Activated CD4-positive, alpha-beta T cell treated with anti-CD3 and anti-CD28 coated beads for 36 hours (primary cell): ENCODE measurements around the gene CPXCR1. TPM values are rescaled to one million over a fixed set of nuclear protein-coding genes. Genes with fewer than 3 reads are reported as not detected.
"Not testable (repeated sequence)": the region's sequence is repeated elsewhere in the genome, so short reads cannot be mapped to it uniquely, and the experiment has no call there.

Experiments used
- ATAC-seq: fragments of 200-7000 bp; cut with Tn5 transposase; one replicate; pipeline ENCODE4 v1.10.0; 2021; ENCODE audit warnings: mild to moderate bottlenecking, moderate library complexity
- CTCF ChIA-PET: fragments of 350-600 bp; sonication (Branson Sonifier 250); formaldehyde crosslinking; loops from one replicate; lab custom pipeline; 2021; ENCODE audit warnings: antibody characterized with exemption; lab: Charles Lee
- POLR2A ChIA-PET: fragments of 350-600 bp; sonication (Branson Sonifier 250); formaldehyde crosslinking; loops from one replicate; lab custom pipeline; 2021; ENCODE audit warnings: antibody characterized with exemption, inconsistent platforms; lab: Charles Lee
- DNase-seq: peaks from one replicate; pipeline ENCODE4 v3.0.0-alpha.2; 2020
- H3K27ac Mint-ChIP-seq: one replicate; pipeline ENCODE4 v1.8.0; 2021; ENCODE audit warnings: mixed read lengths
- H3K27me3 Mint-ChIP-seq: one replicate; pipeline ENCODE4 v1.8.0; 2021; ENCODE audit warnings: mixed read lengths
- H3K36me3 Mint-ChIP-seq: one replicate; pipeline ENCODE4 v1.8.0; 2021; ENCODE audit warnings: low read depth, mixed read lengths
- H3K4me1 Mint-ChIP-seq: one replicate; pipeline ENCODE4 v1.8.0; 2021; ENCODE audit warnings: mixed read lengths
- H3K4me3 Mint-ChIP-seq: one replicate; pipeline ENCODE4 v1.8.0; 2021; ENCODE audit warnings: mild to moderate bottlenecking, moderate library complexity, mixed read lengths
- H3K9me3 Mint-ChIP-seq: one replicate; pipeline ENCODE4 v1.8.0; 2021; ENCODE audit warnings: low read depth, mixed read lengths
- intact Hi-C, 2 experiments: fragments of 100-400 bp; cut with DNase I in 1 of 2; cut with micrococcal nuclease in 1 of 2; formaldehyde crosslinking; loops; one replicate each; pipeline versions ENCODE4 v1.14.2 to v1.15.1; 2022 to 2024; cut with DNase I, micrococcal nuclease
- total RNA-seq, 2 experiments: library from RNA; stranded (reverse); gene quantifications; one replicate each; pipeline ENCODE4 v1.2.3, GENCODE V29; 2021

Gene CPXCR1
- not detected for total RNA-seq

DNA sequence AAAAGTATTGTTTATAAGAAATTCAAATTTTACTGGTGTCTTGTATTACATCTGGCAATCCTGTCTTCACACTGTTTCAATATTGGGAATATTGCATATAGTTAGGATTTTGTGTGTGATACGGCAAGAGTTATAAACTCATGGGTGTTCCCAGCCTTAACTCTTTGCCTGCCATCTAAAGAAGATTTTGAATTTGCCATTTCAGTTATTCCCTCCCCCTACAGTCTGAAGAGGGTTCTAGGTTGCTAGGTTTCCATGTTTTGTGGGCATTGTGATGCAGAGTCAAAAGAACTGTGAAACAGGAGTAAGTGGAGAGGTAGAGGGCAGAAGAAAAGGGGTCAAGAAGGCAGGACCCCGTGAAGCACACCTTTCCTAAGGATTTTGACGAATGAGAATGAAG, at the start of gene CPXCR1:
Gene CPXCR1, plus strand, starts transcription at position 301 of the 400 bp plus-strand sequence. CDS start 6,190 bp downstream, outside the sequence.
- POLR2A ChIA-PET = no interaction called here
- Mint-ChIP-seq H3K27ac (no peak within 1 kb of the TSS), H3K36me3 (no peaks in the 10 kb centered on the region), H3K27me3 (no peaks in the 10 kb centered on the region), H3K4me3 (no peak within 1 kb of the TSS), H3K9me3 (peaks cover 7% of the 10 kb centered on the region), H3K4me1 (no peaks in the 10 kb centered on the region)
- intact Hi-C loops = no loop called here
- CTCF ChIA-PET = no interaction called here
- ATAC-seq (no peak), DNase-seq (no peak)

DNA sequence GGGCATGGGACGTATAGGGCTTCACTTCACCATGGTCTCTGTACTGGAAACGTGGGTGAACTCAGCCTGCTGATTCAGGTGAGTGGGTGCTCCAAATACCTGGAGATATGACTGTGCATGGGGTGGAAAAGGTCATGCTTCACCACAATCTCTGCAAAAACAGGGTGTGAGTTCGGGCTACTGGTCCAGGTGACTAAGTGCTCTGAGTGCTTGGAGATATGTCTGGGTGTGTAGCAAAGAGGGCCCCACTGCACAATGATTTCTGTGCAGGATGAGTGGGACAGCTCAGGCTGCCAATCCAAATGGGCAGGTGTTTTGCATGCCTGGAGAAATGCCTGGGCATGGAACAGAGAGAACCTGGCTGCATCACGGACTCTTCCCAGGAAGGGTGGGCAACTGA, 11.2 kb upstream of the CPXCR1 start:
- intact Hi-C loops = loop anchor here in 1 of 2 experiments (1.0 kb wide), 1 partner anchor 13 kb away; no protein-coding TSS in a partner anchor
- H3K36me3 Mint-ChIP-seq = no peaks in the 10 kb centered on the region
- ATAC-seq = no peak
- DNase-seq = no peak
- no peak overlapping the region for H3K4me3 Mint-ChIP-seq
- H3K4me1 Mint-ChIP-seq = no peaks in the 10 kb centered on the region
- POLR2A ChIA-PET = no interaction called here
- no peaks in the 10 kb centered on the region for H3K9me3 Mint-ChIP-seq
- CTCF ChIA-PET = no interaction called here
- no peak overlapping the region for H3K27ac Mint-ChIP-seq
- H3K27me3 Mint-ChIP-seq = no peaks in the 10 kb centered on the region

DNA sequence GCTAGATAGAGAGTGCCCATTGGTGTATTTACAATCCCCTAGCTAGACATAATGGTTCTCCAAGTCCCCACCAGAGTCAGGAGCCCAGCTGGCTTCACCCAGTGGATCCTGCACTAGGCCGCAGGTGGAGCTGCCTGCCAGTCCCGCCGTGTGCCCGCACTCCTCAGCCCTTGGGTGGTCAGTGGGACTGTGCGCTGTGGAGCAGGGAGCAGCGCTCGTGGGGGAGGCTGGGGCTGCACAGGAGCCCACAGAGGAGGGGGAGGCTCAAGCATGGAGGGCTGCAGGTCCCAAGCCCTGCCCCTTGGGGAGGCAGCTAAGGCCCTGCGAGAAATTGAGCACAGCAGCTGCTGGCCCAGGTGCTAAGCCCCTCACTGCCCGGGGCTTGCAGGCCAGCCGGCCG, 810 bp upstream of the CPXCR1 start:
- H3K4me3 Mint-ChIP-seq, H3K27ac Mint-ChIP-seq, H3K9me3 Mint-ChIP-seq, H3K27me3 Mint-ChIP-seq, ATAC-seq, H3K36me3 Mint-ChIP-seq, intact Hi-C loops, POLR2A ChIA-PET, H3K4me1 Mint-ChIP-seq, DNase-seq, CTCF ChIA-PET: not testable (repeated sequence)

DNA sequence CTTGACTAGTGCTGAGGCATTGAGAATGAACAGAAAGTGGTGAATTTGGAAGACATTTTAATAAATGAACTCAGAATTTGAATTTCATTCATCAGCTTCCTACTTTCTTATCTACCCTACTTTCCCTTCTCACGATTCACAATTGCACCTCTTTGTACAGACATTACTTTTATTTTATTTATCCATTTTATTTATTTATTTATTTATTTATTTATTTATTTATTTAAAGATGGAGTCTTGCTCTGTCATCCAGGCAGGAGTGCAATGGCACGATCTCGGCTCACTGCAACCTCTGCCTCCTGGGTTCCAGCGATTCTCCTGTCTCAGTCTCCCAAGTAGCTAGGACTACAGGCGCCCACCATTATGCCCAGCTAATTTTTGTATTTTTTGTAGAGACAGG, 5.3 kb downstream of the CPXCR1 start:
- DNase-seq, H3K9me3 Mint-ChIP-seq, H3K4me1 Mint-ChIP-seq, H3K27me3 Mint-ChIP-seq, H3K4me3 Mint-ChIP-seq, H3K27ac Mint-ChIP-seq, H3K36me3 Mint-ChIP-seq, POLR2A ChIA-PET, ATAC-seq, CTCF ChIA-PET, intact Hi-C loops: not testable (repeated sequence)

DNA sequence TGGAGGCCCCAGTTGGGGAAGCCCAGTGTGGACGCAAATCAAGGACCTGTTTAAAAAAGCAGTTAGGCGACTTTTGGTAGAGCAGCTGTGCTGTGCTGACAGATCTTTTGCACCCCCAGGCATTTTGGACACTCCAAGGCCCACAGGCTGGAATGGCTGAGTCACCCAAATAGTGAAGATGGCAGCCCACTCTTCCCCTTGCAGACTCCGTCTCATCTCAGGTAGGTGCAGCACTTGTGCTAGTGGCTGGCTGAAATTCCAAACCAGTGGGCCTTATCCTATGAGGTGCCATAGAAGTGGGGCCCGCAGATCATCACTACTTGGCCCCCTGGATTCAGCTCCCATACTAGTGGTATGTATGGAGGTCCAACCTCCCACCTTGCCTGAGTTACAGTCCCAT, 42.8 kb downstream of the CPXCR1 start:
- H3K4me3 Mint-ChIP-seq = no peak overlapping the region
- H3K27me3 Mint-ChIP-seq = no peaks in the 10 kb centered on the region
- no peak overlapping the region for H3K27ac Mint-ChIP-seq
- no peak for DNase-seq
- no peak for ATAC-seq
- ChIA-PET POLR2A (no interaction called here), CTCF (no interaction called here)
- H3K36me3 Mint-ChIP-seq = no peaks in the 10 kb centered on the region
- no peaks in the 10 kb centered on the region for H3K4me1 Mint-ChIP-seq
- intact Hi-C loops = no loop called here
- peaks cover 2% of the 10 kb centered on the region for H3K9me3 Mint-ChIP-seq
